GM12878 (cell line): ENCODE data around the gene TBC1D2B. TPM values are rescaled to one million over a fixed set of nuclear protein-coding genes. Genes with fewer than 3 reads are reported as not detected.

Source experiments
- ATAC-seq: fragments of 200-7000 bp; cut with Tn5 transposase; 3 replicates; pipeline ENCODE4 v1.9.1; 2020; ENCODE audit warnings: mild to moderate bottlenecking, moderate library complexity
- BruUV-seq: library from RNA; stranded (reverse); fragments of 400-500 nt; replicated peaks from 2 replicates; lab custom pipeline; 2021; lab: Mats Ljungman, UMichigan
- CTCF ChIA-PET: fragments of 300-600 bp; sonication (Branson Sonifier 250); formaldehyde crosslinking; extraction: SDS; loops from one replicate; lab custom pipeline; 2021; ENCODE audit warnings: inconsistent platforms; lab: Yijun Ruan, JAX
- POLR2A ChIA-PET: fragments of 350-600 bp; formaldehyde crosslinking; extraction: SDS; loops from one replicate; lab custom pipeline; 2021; ENCODE audit warnings: inconsistent platforms; lab: Charles Lee
- RAD21 ChIA-PET: fragments of 300-600 bp; sonication (Branson Sonifier 250); formaldehyde crosslinking; loops from one replicate; lab custom pipeline; 2023; ENCODE audit warnings: antibody characterized with exemption; ENCODE audit not compliant: unreplicated experiment; lab: Charles Lee
- SMC1A ChIA-PET: fragments of 300-600 bp; sonication (Branson Sonifier 250); formaldehyde crosslinking; loops from one replicate; lab custom pipeline; 2023; ENCODE audit not compliant: unreplicated experiment, uncharacterized antibody; lab: Charles Lee
- DNase-seq: peaks from one replicate; pipeline ENCODE4 v3.0.0-alpha.2; 2011; ENCODE audit warnings: low read depth, low spot score
- FAIRE-seq: peaks from 3 replicates; lab custom pipeline; 2011; peaks lifted over from hg19 to GRCh38; lab: Jason Lieb, UNC
- H2AFZ ChIP-seq: 2 replicates; pipeline ENCODE4 v1.6.0; 2011; ENCODE audit warnings: low read depth, low read length, control low read depth; ENCODE audit not compliant: control insufficient read depth
- H3K27ac ChIP-seq: 2 replicates; pipeline ENCODE4 v1.5.1; 2011; ENCODE audit warnings: control low read depth; ENCODE audit not compliant: control insufficient read depth, insufficient read depth
- H3K27me3 ChIP-seq, 2 experiments: replicated peaks in 1 of 2; 2 replicates each; pipeline versions ENCODE4 v1.6.0 to v1.6.1; 2011; ENCODE audit warnings: low read length in 1 of 2; ENCODE audit not compliant: control insufficient read depth in 2 of 2, insufficient read depth in 2 of 2
- H3K36me3 ChIP-seq, 2 experiments: 2 replicates each; pipeline ENCODE4 v1.5.1; 2011; ENCODE audit warnings: low read length in 1 of 2; ENCODE audit not compliant: control insufficient read depth in 2 of 2, insufficient read depth in 2 of 2
- H3K4me1 ChIP-seq: 2 replicates; pipeline ENCODE4 v1.6.1; 2011; ENCODE audit warnings: mild to moderate bottlenecking, low read length, moderate library complexity, mixed read lengths; ENCODE audit not compliant: control insufficient read depth, insufficient read depth
- H3K4me2 ChIP-seq: 2 replicates; pipeline ENCODE4 v1.6.0; 2011; ENCODE audit warnings: control low read depth; ENCODE audit not compliant: control insufficient read depth, insufficient read depth
- H3K4me3 ChIP-seq: fragments of 200-600 bp; sonication (generic); 2 replicates; pipeline ENCODE4 v1.5.1; 2016
- H3K79me2 ChIP-seq: 2 replicates; pipeline ENCODE4 v1.6.0; 2011; ENCODE audit warnings: low read length; ENCODE audit not compliant: control insufficient read depth, insufficient read depth
- H3K9ac ChIP-seq: 2 replicates; pipeline ENCODE4 v1.8.0; 2011; ENCODE audit warnings: low read length, control low read depth, mixed read lengths; ENCODE audit not compliant: control insufficient read depth, insufficient read depth
- H3K9me3 ChIP-seq: replicated peaks from 3 replicates; pipeline ENCODE4 v1.5.1; 2011; ENCODE audit warnings: mild to moderate bottlenecking, low read length; ENCODE audit not compliant: control insufficient read depth, insufficient read depth
- H4K20me1 ChIP-seq: 2 replicates; pipeline ENCODE4 v1.6.0; 2011; ENCODE audit not compliant: control insufficient read depth, insufficient read depth
- MTA2 ChIP-seq: fragments of 450-650 bp; IDR thresholded peaks from 2 replicates; pipeline ENCODE4 v1.6.1; 2016; ENCODE audit warnings: low read depth, mild to moderate bottlenecking, moderate library complexity
- MYC ChIP-seq: IDR thresholded peaks from 2 replicates; pipeline ENCODE4 v1.6.1; 2011; ENCODE audit warnings: mild to moderate bottlenecking, low read length, moderate library complexity, inconsistent platforms; ENCODE audit not compliant: insufficient read depth, insufficient replicate concordance, insufficient read length, severe bottlenecking
- POU2F2 ChIP-seq: IDR thresholded peaks from 3 replicates; pipeline ENCODE4 v1.6.1; 2011; ENCODE audit warnings: low read depth, mild to moderate bottlenecking, low read length, borderline replicate concordance
- SUPT20H ChIP-seq: IDR thresholded peaks from 2 replicates; pipeline ENCODE4 v1.6.1; 2011; ENCODE audit warnings: low read depth, mild to moderate bottlenecking, low read length, moderate library complexity, borderline replicate concordance; ENCODE audit not compliant: control insufficient read depth
- SUZ12 ChIP-seq: fragments of 200-600 bp; sonication (generic); IDR thresholded peaks from one replicate; pipeline ENCODE4 v1.6.1; 2018; ENCODE audit warnings: antibody characterized with exemption, mild to moderate bottlenecking; ENCODE audit not compliant: unreplicated experiment
- WGBS: methylation state at CpG from one replicate; pipeline ENCODE4 v1.1.6; 2016; ENCODE audit warnings: low lambda C conversion rate; ENCODE audit not compliant: insufficient replicate concordance, insufficient coverage; ENCODE audit errors: missing lambda C conversion rate; 5-methylcytosine and 5-hydroxymethylcytosine counted together
- in situ Hi-C: fragments of 300-500 bp; cut with MboI; formaldehyde crosslinking; loops from 9 replicates; pipeline ENCODE4 v1.14.3; 2018; ENCODE audit warnings: mixed read lengths
- intact Hi-C: fragments of 100-400 bp; cut with micrococcal nuclease; formaldehyde crosslinking; loops from one replicate; pipeline ENCODE4 v1.14.2; 2022; ENCODE audit not compliant: unreplicated experiment
- polyA plus RNA-seq, 11 experiments: library from polyadenylated mRNA; depleted of rRNA in 4 of 11; unstranded in 6 of 11; stranded (reverse) in 5 of 11; fragments of >200 nt; fragmentation: Nextera tagmentation in 4 of 11; fragmentation: Illumina TruSeq in 1 of 11; extraction: Ambion mirVana in 4 of 11; extraction: Trizol in 1 of 11; gene quantifications; 1 replicate in 1 of 11; 2 replicates in 10 of 11; pipeline versions ENCODE4 v1.2.1 to v1.2.3, GENCODE V29; 2011 to 2016; ENCODE audit warnings: inconsistent platforms in 2 of 11, missing spikeins in 2 of 11, low read depth in 1 of 11
- total RNA-seq, 4 experiments: library from RNA; depleted of rRNA in 3 of 4; stranded (reverse); fragments of >200 nt in 3 of 4; fragmentation: Illumina TruSeq in 1 of 4; extraction: Trizol in 1 of 4; gene quantifications; 2 replicates each; pipeline versions ENCODE4 v1.2.1 to v1.2.3, GENCODE V29; 2013 to 2021
- TF ChIP-seq, protein P1 (sequence below): IDR thresholded peaks from 2 replicates; pipeline ENCODE4 v1.6.1; 2011; ENCODE audit warnings: low read depth, low read length, improper control_type of control experiment, borderline replicate concordance
- TF ChIP-seq, protein P2 (sequence below): IDR thresholded peaks from 2 replicates; pipeline ENCODE4 v1.6.1; 2012; ENCODE audit warnings: mild to moderate bottlenecking, low read depth, low read length

Gene TBC1D2B
- total and polyA plus RNA-seq, 10 of the 15 experiments (the other 5 are each of a cell fraction or from before 2014, with no cell fraction given), result 1.3 to 53.4 (median 19.4) TPM

DNA sequence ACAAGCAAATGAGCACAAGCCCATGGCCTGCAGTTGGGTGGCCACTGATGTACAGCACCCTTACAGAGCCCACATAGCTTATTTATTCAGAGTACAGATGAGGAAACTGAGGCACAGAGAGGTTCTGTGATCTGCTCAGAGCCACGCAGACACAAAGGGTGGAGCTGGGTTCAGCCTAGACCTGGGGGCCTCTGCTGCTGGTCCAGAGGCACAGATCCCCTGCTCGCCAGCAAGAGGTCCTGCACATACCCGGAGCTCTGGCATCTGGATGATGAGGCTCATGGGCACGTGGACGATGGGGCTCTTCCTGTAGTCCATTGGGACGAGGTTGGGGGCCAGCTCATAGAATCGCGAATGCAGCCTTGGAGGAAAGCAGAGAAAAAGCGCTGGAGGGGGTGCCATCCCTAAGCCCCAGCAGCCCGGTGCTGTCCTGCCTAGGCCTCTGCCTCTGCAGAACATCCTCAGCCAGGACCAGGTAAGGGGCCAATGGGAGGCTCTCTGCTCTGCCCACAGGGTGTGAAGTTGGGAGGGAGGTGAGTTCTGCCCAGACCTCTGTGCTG is 33.5 kb upstream of the TBC1D2B start:
- in situ Hi-C loops, result loop anchor here (5.0 to 10.0 kb wide), 4 partner anchors 86 to 604 kb away; no protein-coding TSS in a partner anchor
- no peaks in the 10 kb centered on the region for H3K36me3 ChIP-seq
- RAD21 ChIA-PET, result interaction anchor here (1.1 to 10.3 kb wide), 8 partner anchors 40 to 152 kb away, joined by 3 to 157 read pairs (median 38); no protein-coding TSS in a partner anchor
- WGBS, result 53% methylated on average over 10 of the region's 10 CpGs
- no peak overlapping the region for H3K4me3 ChIP-seq
- ATAC-seq, result no peak
- no peak for FAIRE-seq
- SMC1A ChIA-PET, result interaction anchor here (1.2 to 13.4 kb wide), 7 partner anchors 13 to 154 kb away, joined by 3 to 184 read pairs (median 77); partner anchors contain the start of gene TBC1D2B
- POLR2A ChIA-PET, result no interaction called here
- H3K4me1 ChIP-seq, result peaks cover 4% of the 10 kb centered on the region
- BruUV-seq, result no TSS peak
- TF ChIP-seq MTA2 (no peak), MYC (no peak), SUPT20H (no peak)
- no peak overlapping the region for H3K4me2 ChIP-seq
- CTCF ChIA-PET, result interaction anchor here (0.7 to 14.0 kb wide), 12 partner anchors 11 to 154 kb away, joined by 3 to 327 read pairs (median 15); partner anchors contain the start of genes CIB2 and TBC1D2B
- H3K79me2 ChIP-seq, result no peaks in the 10 kb centered on the region
- intact Hi-C loops, result loop anchor here (5.0 kb wide), 2 partner anchors 311 to 371 kb away; no protein-coding TSS in a partner anchor
- H3K27me3 ChIP-seq, result no peaks in the 10 kb centered on the region
- no peak overlapping the region for H3K27ac ChIP-seq
- no peak for DNase-seq
- H4K20me1 ChIP-seq, result no peaks in the 10 kb centered on the region
- H2AFZ ChIP-seq, result no peak overlapping the region
- no peak overlapping the region for H3K9ac ChIP-seq
- H3K9me3 ChIP-seq, result no peaks in the 10 kb centered on the region

DNA sequence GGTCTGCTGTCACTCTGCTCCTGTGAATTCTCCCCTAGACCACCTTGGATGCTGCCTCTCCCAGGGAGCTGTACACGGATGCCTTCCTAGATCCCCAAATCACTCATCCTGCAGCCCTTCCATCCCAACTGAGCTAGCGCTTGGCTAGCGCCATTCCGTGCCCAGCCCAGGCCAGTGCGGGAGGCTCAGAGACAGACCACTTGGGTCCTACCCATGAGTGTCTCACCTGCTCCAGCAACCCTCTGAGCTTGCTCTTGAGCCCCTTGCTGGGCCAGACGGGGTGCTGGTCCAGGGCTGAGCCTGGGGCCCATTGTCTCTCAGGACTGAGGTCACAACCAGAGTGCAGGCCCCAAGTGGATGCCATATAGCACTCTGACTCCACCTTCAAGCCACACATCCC is 32.6 kb upstream of the TBC1D2B start:
- intact Hi-C loops, result loop anchor here (5.0 kb wide), 2 partner anchors 312 to 372 kb away; no protein-coding TSS in a partner anchor
- H2AFZ ChIP-seq, result no peak overlapping the region
- ChIA-PET RAD21 (interaction anchor here (1.1 to 10.3 kb wide), 9 partner anchors 39 to 151 kb away, joined by 3 to 157 read pairs (median 31); no protein-coding TSS in a partner anchor), SMC1A (interaction anchor here (0.5 to 13.4 kb wide), 9 partner anchors 13 to 153 kb away, joined by 3 to 184 read pairs (median 29); partner anchors contain the start of gene TBC1D2B), CTCF (interaction anchor here (1.2 to 14.0 kb wide), 13 partner anchors 22 to 153 kb away, joined by 3 to 327 read pairs (median 60); partner anchors contain the start of genes CIB2 and TBC1D2B), POLR2A (interaction anchor here (0.5 kb wide), 1 partner anchor 142 kb away, joined by 3 read pairs; no protein-coding TSS in a partner anchor)
- ATAC-seq (no peak), FAIRE-seq (no peak), DNase-seq (no peak)
- H4K20me1 ChIP-seq, result no peaks in the 10 kb centered on the region
- no peak overlapping the region for H3K4me2 ChIP-seq
- no peaks in the 10 kb centered on the region for H3K36me3 ChIP-seq
- H3K27me3 ChIP-seq, result no peaks in the 10 kb centered on the region
- no TSS peak for BruUV-seq
- no peak overlapping the region for H3K27ac ChIP-seq
- H3K4me3 ChIP-seq, result no peak overlapping the region
- no peaks in the 10 kb centered on the region for H3K79me2 ChIP-seq
- 68% methylated on average over 6 of the region's 6 CpGs for WGBS
- H3K9ac ChIP-seq, result no peak overlapping the region
- H3K4me1 ChIP-seq, result peaks cover 11% of the 10 kb centered on the region
- H3K9me3 ChIP-seq, result no peaks in the 10 kb centered on the region
- in situ Hi-C loops, result loop anchor here (5.0 to 10.0 kb wide), 4 partner anchors 87 to 605 kb away; no protein-coding TSS in a partner anchor
- TF ChIP-seq, protein P1, sequence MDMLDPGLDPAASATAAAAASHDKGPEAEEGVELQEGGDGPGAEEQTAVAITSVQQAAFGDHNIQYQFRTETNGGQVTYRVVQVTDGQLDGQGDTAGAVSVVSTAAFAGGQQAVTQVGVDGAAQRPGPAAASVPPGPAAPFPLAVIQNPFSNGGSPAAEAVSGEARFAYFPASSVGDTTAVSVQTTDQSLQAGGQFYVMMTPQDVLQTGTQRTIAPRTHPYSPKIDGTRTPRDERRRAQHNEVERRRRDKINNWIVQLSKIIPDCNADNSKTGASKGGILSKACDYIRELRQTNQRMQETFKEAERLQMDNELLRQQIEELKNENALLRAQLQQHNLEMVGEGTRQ, result no peak
- no peak for TF ChIP-seq POU2F2
- TF ChIP-seq SUZ12, result no peak
- TF ChIP-seq, protein P2, sequence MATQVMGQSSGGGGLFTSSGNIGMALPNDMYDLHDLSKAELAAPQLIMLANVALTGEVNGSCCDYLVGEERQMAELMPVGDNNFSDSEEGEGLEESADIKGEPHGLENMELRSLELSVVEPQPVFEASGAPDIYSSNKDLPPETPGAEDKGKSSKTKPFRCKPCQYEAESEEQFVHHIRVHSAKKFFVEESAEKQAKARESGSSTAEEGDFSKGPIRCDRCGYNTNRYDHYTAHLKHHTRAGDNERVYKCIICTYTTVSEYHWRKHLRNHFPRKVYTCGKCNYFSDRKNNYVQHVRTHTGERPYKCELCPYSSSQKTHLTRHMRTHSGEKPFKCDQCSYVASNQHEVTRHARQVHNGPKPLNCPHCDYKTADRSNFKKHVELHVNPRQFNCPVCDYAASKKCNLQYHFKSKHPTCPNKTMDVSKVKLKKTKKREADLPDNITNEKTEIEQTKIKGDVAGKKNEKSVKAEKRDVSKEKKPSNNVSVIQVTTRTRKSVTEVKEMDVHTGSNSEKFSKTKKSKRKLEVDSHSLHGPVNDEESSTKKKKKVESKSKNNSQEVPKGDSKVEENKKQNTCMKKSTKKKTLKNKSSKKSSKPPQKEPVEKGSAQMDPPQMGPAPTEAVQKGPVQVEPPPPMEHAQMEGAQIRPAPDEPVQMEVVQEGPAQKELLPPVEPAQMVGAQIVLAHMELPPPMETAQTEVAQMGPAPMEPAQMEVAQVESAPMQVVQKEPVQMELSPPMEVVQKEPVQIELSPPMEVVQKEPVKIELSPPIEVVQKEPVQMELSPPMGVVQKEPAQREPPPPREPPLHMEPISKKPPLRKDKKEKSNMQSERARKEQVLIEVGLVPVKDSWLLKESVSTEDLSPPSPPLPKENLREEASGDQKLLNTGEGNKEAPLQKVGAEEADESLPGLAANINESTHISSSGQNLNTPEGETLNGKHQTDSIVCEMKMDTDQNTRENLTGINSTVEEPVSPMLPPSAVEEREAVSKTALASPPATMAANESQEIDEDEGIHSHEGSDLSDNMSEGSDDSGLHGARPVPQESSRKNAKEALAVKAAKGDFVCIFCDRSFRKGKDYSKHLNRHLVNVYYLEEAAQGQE, result no peak
